NCI-H2107 treated with DMSO at 0.1 percent for 48 hours (cell line): ENCODE data around the gene TRIM31.

Experiments
- DNase-seq: peaks from one replicate; lab custom pipeline; 2025; ENCODE audit not compliant: unreplicated experiment; lab: John Stamatoyannopoulos, UW

TRIM31 gene, protein sequence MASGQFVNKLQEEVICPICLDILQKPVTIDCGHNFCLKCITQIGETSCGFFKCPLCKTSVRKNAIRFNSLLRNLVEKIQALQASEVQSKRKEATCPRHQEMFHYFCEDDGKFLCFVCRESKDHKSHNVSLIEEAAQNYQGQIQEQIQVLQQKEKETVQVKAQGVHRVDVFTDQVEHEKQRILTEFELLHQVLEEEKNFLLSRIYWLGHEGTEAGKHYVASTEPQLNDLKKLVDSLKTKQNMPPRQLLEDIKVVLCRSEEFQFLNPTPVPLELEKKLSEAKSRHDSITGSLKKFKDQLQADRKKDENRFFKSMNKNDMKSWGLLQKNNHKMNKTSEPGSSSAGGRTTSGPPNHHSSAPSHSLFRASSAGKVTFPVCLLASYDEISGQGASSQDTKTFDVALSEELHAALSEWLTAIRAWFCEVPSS

GRCh38 chr6:30113003-30113759 lies at the start of gene TRIM31:
Gene TRIM31 (minus strand): TSS chr6:30113090. CDS start chr6:30112805, 285 bp downstream.
- DNase-seq, result no peak

DNA sequence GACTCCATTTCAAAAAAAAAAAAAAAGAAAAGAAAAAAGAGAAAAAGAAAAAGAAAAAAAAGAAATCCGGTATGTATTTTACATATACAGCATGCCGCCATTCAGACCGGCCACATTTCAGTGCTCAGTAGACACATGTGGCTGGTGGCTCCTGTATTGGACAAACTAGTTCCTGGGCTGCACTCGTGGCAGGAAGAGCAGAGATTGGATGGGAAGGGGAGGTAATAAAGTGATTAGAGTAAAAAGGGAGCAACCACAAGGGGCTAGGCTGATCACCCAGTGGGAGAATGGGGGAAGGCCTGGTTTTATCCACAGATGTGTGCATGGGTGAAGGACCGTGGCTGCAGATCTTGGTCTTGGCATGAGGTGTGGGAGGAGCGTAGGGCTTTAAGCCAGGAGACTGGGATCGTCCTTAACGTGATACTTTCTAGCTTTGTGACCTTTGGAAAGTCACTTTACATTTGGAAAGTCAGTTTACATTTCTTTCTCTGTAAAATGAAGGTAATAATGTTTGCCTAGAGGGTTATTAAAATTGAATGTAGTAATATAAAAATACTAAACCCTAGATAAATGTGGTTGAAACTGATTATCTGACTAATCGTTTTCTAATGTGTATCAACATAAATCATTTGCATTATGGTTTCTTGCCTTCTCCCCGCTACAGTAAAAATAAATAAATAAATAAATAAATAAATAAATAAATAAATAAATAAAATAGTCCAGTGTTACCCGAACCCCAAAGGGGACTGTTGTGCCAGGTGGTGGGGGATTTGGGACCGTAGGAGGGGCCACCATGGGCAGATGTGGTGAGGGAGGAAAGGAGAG lies 49.6 kb upstream of the TRIM31 start:
- DNase-seq, result no peak

DNA sequence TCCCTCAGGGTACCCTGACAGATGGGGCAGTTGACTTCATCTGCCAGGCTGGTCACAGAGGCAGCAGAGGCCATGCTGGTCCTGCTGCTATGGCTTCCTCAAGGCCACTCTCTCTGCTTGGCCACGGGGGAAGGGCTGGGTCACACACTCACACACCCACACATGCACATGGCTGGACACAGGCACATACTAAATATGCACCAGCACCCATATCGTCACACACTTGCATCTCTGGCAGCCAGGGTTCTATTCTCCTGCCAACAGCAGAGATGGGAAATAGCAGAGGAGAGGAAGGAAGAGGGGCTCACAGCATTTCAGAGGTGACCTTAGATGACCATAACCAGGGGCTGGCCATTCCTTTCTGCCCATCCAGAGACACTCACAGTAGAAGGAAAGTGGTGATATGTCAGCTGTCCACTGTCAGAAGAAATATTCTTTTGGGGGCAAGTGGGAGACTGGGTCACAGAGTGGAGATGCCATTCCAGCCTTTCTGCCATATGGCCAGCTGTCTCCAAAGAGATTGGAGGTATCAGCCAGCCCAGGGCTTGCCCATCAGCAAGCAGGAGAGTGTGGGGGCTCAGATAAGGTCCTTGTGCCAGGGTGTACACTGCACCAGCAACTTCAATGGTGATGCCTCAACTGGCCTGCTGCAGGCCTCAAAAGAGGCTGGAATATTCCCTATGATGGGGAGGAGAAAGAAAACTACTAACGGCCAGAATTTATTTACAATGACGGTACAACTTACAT lies 48.1 kb upstream of the TRIM31 start, which contains the start of gene TRIM10:
Gene TRIM10 (minus strand): TSS at position 427 of the 747 bp plus-strand sequence. CDS start 353 bp downstream, at position 74.
- DNase-seq, result no peak

GRCh38 chr6:30160008-30160784 lies 47.3 kb upstream of the TRIM31 start:
- DNase-seq, result no peak

- no peak for DNase-seq
Observed at GRCh38 chr6:30158475-30159040, 45.7 kb upstream of the TRIM31 start.

- DNase-seq, result no peak
Observed at GRCh38 chr6:30157999-30158398, 45.1 kb upstream of the TRIM31 start.

DNA sequence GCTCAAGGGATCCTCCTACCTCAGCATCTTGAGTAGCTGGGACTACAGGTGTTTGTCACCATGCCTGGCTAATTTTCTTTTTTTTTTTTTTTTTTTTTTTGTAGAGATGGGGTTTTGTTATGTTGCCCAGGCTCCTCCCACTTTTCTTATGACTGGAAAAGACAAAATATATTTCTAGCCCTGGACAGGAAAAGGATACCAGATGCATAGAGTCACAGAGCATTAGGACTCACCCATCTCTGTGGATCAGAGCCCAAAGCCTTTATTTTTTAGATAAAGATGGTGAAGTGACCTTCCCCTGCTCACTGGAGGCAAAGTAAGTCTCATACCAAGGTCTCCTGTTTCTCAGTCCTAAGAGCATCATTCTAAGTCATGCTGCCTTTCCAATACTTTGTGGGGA lies 44.7 kb upstream of the TRIM31 start:
- DNase-seq, result no peak

DNA sequence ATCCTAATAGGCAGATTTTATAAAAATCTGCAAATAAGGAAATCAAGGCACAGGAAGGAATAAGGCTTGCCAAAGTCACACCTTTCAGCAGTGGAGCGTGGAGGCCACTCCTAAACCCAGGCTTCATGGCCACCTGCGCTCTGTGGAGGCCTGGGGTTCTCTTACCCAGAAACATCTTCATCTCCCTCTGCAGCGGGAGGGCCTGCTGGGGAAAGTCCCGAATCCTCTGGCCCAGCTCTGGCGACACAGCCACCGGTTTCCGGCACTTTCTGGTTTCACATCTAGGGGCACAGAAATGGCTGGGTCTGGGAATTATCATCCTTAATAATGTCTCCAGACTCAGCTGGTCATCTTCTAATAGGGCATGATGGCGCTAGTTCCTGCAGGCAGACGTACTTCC lies 43.9 kb upstream of the TRIM31 start:
- DNase-seq, result no peak

- no peak for DNase-seq
Observed at GRCh38 chr6:30156262-30156599, 43.3 kb upstream of the TRIM31 start.

DNA sequence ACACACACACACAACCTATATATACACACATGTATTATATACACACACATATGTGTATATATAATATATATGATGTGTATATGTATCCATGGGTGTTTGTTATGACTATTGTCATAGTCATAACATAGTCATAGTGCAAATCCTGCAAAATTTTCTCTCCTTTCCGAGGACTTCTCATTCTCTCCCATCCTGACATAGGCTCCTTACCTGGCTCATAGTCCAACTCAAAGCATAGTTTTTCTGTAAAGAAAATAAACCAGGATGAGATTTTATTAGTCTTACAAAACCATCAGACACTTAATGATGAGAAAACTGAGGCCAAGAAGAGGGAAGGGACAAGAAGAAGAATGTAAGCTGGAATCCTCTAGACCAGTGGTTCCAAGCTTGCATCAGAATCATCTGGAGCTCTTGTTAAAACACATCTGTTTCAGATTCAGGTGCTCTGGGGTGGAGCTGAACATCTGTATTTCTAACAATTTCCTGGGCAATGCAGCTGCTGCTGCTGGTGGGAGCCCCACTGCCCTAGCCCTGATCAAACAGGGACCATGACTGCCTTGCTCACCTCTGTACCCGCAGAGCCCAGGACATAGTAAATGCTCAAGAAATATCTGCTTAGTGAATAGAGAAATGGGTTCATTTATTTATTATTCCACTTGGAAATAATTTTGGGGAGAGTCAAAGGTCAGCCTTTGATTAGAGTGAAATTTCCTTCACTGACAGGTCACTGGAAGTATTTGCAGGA lies 42.8 kb upstream of the TRIM31 start:
- no peak for DNase-seq

DNA sequence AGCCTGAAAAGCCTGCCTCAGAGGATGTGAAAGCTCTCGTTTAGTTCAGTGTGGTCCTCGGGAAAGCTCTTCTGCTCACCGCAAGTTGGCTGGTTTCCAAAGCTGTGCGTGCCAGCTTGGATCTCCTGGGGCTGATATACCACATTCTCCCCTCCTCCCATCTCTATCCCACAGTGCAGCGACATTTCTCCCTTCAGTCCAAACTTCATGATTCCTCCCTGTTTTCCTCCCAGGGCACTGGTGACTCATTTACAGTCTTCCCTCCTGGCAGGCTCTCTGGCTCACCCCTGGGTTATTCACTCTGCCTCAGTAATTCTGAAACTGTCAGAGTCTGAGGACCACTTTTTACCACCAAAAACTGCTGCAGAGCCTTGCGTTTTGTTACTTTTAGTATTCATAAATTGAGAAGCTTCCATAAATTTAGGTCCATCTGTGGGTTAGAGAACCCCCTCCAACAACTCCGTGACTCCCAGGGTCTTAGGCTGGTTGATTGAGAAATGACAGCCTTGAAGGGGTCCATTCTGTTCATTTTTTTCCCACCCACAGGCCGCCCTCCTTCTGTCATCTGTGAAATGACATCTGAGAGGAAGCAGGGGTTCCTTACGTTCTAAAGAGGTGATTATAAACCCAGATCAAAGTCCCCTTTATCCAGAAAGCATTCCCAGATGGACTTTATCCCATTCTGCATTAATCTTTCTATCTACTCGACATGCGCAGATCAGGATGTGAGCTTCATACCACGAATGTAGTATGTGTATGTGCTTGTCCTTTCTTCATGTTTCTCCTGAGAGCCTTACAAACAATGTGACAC lies 42.0 kb upstream of the TRIM31 start:
- no peak for DNase-seq

- no peak for DNase-seq
Observed at GRCh38 chr6:30154061-30154460, 41.2 kb upstream of the TRIM31 start.

- no peak for DNase-seq
Observed at GRCh38 chr6:30152910-30153610, 40.2 kb upstream of the TRIM31 start.

- DNase-seq, result no peak
Observed at GRCh38 chr6:30152016-30152673, 39.3 kb upstream of the TRIM31 start.

- DNase-seq, result no peak
Observed at GRCh38 chr6:30151580-30151979, 38.7 kb upstream of the TRIM31 start.

DNA sequence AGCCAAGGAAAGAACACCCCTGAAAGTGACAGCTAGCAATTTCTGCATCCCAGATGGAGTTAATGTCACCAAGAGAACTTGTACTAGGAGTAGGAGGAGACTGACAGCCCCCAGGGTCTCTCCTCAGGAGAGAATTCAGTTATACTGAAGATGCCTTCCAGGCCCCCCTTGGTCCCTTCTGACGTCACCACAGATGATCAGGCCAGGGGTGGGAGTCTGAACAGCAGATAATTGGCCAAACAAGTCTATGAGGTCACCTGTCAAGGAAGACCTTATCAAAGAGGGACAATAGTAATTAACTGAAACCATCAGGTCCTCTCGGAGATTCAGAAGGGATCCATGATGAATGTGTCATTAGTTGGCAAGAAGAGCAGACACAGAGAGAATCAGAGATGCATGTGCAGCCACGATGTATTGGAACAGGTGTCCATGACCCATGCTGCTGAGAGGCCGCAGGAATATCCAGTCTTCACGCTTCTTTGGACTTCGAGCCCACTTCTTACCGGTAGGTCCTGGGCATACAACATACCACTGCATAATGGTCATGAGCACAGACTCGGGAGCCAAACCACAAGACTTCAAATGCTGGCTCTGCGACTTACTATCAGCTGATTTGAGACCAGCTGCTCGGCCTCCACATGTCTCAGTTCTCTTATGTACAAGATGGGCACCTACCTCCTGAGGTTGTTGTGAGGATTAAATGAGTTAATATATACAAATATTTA lies 37.9 kb upstream of the TRIM31 start:
- DNase-seq, result no peak
